ENCODE results near the gene NOC2L.
A peak's percentile ranks its signal among the peaks of the same experiment; 100 is the strongest.

Gene NOC2L

GRCh38 chr1:974687-975328 lies 15.8 kb upstream of the NOC2L start:
- no peak for DNase-seq (ENCODE audit: low spot score)

- no peak for DNase-seq (ENCODE audit: low spot score)
Measured at GRCh38 chr1:974293-974640, 15.2 kb upstream of the NOC2L start.

GRCh38 chr1:973459-974292 lies 14.6 kb upstream of the NOC2L start:
- no peak for DNase-seq (ENCODE audit: low spot score)

- no peak for DNase-seq (ENCODE audit: low spot score)
Measured at GRCh38 chr1:972726-973458, 13.8 kb upstream of the NOC2L start.

GRCh38 chr1:971751-972506 lies 12.9 kb upstream of the NOC2L start:
- no peak for DNase-seq (ENCODE audit: low spot score)

- no peak for DNase-seq (ENCODE audit: low spot score)
Measured at GRCh38 chr1:970973-971730, 12.1 kb upstream of the NOC2L start.

GRCh38 chr1:970242-970972 lies 11.4 kb upstream of the NOC2L start:
- DNase-seq (ENCODE audit: low spot score), result no peak

- DNase-seq (ENCODE audit: low spot score), result no peak
Measured at GRCh38 chr1:969260-969855, 10.3 kb upstream of the NOC2L start.

GRCh38 chr1:967466-968343 lies 8.6 kb upstream of the NOC2L start:
- DNase-seq (ENCODE audit: low spot score), result no peak

- peak; percentile 48 for DNase-seq (ENCODE audit: low spot score)
Measured at GRCh38 chr1:966704-967300, 7.7 kb upstream of the NOC2L start.

GRCh38 chr1:966135-966703 lies 7.2 kb upstream of the NOC2L start, which contains the start of gene PLEKHN1:
PLEKHN1 (plus strand) TSS chr1:966482; CDS start chr1:966532, 50 bp downstream.
- DNase-seq (ENCODE audit: low spot score), result no peak

GRCh38 chr1:965526-966134 lies 6.6 kb upstream of the NOC2L start:
- no peak for DNase-seq (ENCODE audit: low spot score)

GRCh38 chr1:964691-965525 lies 5.9 kb upstream of the NOC2L start:
- no peak for DNase-seq (ENCODE audit: low spot score)

GRCh38 chr1:963746-964525 lies 4.9 kb upstream of the NOC2L start:
- DNase-seq (ENCODE audit: low spot score), result no peak

GRCh38 chr1:963301-963651 lies 4.2 kb upstream of the NOC2L start:
- DNase-seq (ENCODE audit: low spot score), result no peak
